ENCODE data around the gene NOL9.

NOL9 gene

DNA sequence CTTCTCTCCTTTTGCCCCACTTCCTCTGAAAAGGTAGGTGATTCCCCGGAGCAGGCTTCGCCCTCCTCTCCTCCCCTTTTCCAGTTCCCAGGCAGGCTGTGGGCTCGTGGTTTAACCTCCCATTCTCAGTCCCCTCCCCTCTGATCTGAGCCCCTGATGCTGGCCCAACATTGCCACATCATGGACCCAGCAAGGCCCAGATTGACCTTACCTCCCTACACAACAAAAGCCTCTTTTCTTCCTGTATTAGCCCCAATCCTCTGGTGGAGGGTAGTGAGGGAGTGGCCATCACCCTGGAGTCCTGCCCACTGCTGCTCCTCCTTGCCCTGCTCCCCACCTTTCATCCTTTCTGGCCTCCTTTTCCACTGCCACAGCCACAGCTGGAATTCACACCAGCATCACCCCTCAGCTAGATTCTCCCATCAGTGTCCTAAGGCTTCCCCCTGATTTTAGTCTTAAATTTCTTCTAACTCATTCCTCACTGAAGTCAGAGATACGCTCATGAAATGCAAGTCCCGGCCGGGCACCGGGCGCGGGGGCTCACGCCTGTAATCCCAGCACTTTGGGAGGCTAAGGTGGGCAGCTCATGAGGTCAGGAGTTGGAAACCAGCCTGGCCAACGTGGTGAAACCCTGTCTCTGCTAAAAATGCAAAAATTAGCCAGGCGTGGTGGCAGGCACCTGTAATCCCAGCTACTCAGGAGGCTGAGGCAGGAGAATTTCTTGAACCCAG, 18.5 kb upstream of the NOL9 start:
- TF ChIP-seq, protein P1, sequence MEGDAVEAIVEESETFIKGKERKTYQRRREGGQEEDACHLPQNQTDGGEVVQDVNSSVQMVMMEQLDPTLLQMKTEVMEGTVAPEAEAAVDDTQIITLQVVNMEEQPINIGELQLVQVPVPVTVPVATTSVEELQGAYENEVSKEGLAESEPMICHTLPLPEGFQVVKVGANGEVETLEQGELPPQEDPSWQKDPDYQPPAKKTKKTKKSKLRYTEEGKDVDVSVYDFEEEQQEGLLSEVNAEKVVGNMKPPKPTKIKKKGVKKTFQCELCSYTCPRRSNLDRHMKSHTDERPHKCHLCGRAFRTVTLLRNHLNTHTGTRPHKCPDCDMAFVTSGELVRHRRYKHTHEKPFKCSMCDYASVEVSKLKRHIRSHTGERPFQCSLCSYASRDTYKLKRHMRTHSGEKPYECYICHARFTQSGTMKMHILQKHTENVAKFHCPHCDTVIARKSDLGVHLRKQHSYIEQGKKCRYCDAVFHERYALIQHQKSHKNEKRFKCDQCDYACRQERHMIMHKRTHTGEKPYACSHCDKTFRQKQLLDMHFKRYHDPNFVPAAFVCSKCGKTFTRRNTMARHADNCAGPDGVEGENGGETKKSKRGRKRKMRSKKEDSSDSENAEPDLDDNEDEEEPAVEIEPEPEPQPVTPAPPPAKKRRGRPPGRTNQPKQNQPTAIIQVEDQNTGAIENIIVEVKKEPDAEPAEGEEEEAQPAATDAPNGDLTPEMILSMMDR (IDR thresholded peaks at IDR 0.05) = no peak

DNA sequence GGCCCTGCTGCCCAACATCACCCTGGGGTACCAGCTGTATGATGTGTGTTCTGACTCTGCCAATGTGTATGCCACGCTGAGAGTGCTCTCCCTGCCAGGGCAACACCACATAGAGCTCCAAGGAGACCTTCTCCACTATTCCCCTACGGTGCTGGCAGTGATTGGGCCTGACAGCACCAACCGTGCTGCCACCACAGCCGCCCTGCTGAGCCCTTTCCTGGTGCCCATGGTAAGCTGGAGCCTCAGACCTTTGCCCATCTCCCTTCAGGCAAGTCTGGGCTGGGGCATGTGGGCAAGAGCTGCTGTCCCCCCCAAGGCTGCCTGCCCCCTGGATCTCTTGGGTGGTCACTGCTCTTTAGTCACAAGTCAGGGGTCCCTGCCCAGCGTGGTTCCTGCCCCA, 16.7 kb upstream of the NOL9 start:
- TF ChIP-seq, protein P1 (IDR thresholded peaks at IDR 0.05) = no peak

DNA sequence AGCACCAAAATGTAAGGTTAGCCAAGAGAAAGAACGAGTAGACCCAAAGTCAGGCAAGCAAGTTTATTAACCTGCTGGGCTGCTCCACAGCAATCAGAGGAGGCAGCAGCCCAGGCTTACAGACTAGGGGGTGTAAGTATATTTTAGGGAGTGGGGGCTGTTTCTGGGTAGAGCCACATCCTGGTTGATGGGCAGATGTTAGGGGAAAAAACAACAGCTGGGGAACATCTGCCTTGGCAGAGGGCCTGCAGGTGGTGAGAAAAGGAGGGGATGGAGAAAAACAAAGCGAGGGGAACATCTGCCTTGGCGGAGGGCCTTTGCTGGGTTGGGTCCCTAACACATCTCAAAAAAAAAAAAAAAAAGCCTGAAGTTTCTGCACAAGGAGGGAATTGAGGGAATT, 15.8 kb upstream of the NOL9 start:
- TF ChIP-seq, protein P1 (IDR thresholded peaks at IDR 0.05) = no peak

DNA sequence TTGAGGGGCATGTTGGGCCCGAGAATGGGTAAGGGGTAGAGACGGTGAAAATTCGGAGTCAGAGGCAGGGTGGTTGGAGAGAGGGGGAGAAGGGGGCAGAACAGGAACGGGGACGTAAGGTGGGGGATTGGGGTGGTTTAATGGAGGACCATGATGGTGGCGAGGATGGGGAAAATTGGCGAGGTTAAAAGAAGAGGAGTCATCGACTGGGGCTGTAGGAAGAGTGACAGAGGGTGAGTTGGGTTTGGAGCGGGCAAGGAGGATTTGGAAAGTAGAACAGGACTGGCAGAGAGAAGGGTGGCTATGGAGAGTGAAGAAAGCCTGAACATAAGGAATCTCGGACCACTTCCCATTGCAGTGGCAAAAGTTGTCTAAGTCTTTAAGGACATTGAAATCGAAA, 14.7 kb upstream of the NOL9 start:
- TF ChIP-seq, protein P1 (IDR thresholded peaks at IDR 0.05) = no peak

DNA sequence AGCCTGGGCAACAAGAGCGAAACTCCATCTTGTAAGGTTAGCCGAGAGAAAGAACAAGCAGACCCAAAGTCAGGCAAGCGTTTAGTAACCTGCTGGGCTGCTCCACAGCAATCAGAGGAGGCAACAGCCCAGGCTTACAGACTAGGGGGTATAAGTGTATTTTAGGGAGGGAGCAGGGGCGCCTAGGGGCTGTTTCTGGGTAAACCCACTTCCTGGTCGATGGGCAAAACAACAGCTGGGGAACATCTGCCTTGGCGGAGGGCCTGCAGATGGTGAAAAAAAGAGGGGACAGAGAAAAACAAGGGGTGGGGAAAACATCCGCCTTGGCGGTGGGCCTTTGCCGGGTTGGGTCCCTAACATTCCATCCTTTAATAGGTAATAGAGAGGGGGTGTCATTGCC, 6.0 kb upstream of the NOL9 start:
- TF ChIP-seq, protein P1 (IDR thresholded peaks at IDR 0.05) = no peak

DNA sequence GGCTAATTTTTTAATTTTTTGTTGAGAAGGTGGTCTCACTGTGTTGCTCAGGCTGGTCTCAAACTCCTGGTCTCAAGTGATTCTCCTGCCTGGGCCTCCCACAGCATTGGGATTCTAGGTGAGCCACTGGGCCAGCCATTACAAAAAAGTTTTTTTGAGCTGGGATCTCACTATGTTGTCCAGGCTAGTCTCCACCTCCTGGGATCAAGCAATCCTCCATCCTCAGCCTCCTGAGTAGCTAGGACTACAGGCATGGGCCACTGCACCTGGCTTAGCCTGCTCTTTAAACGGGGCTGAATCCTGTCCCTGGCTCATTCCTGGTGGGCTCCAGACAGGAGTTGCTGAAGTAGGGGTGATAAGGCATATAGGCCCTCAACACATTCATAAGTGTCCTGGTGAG, 3.3 kb upstream of the NOL9 start:
- TF ChIP-seq, protein P1 (IDR thresholded peaks at IDR 0.05) = no peak

DNA sequence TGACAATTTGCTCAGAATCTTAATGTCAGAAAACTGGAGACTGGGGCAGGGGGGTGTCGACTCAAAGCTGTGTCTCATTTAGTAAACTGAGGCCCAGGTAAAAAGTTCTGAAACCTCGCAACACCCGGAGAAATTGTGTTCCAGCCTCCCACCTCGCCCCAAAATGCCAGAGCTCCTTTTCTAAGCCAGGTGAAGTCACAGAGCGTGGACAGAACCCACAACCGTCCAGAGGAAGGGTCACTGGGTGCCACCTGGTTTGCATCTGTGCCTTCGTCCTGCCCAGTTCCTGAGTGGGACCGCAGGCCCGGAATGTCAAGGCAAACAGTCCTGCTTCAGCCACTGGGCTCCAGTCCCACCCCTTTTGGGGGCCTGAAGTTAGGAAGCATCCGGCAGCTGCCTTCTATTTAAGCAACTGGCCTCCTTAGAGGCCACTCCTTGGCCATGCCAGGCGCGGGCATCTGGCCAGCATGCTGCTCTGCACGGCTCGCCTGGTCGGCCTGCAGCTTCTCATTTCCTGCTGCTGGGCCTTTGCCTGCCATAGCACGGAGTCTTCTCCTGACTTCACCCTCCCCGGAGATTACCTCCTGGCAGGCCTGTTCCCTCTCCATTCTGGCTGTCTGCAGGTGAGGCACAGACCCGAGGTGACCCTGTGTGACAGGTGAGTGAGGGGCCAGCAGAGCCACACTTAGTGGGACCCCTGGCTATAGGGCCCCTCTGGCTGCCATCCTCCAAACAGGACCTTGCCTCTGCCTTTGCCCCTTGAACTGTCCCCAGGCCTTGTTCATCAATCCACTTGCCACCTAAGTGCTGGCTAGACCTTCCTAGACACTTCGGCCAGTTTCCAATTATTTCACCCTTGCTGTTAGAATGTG, 830 bp upstream of the NOL9 start, which contains the start of gene TAS1R1:
TAS1R1 (plus strand) TSS at position 401 of the 872 bp plus-strand sequence; CDS start at position 468, 67 bp downstream.
- TF ChIP-seq, protein P1 (IDR thresholded peaks at IDR 0.05) = no peak

Measured in LNCAP (cell line).